SU-DHL-6 (cell line): ENCODE data around the gene CDK14.

Experiments used
- H2AFZ ChIP-seq: fragments of 200-600 bp; sonication (generic); 2 replicates; pipeline ENCODE4 v1.6.1; 2014; ENCODE audit warnings: low read depth, mild to moderate bottlenecking, moderate library complexity, mixed read lengths, antibody characterized with exemption, low read length; ENCODE audit not compliant: severe bottlenecking
- H3F3A ChIP-seq: fragments of 200-600 bp; shearing (Covaris generic); 2 replicates; pipeline ENCODE4 v1.6.0; 2016; ENCODE audit warnings: antibody characterized with exemption, mild to moderate bottlenecking; ENCODE audit not compliant: insufficient read depth
- H3K27ac ChIP-seq: fragments of 200-600 bp; sonication (generic); 2 replicates; pipeline ENCODE4 v1.5.1; 2016; ENCODE audit warnings: low read depth, mild to moderate bottlenecking, low read length, moderate library complexity, mixed read lengths
- H3K27me3 ChIP-seq: fragments of 200-600 bp; sonication (generic), shearing (Covaris generic); 2 replicates; pipeline ENCODE4 v1.6.0; 2014; ENCODE audit warnings: mild to moderate bottlenecking, low read length
- H3K36me3 ChIP-seq: fragments of 200-600 bp; sonication (generic); 2 replicates; pipeline ENCODE4 v1.6.1; 2014; ENCODE audit warnings: mild to moderate bottlenecking, low read length, mixed read lengths
- H3K4me2 ChIP-seq: fragments of 300-600, 200-600 bp; shearing (Covaris generic), sonication (generic); 2 replicates; pipeline ENCODE4 v1.6.0; 2014; ENCODE audit warnings: low read length, low read depth, mild to moderate bottlenecking; ENCODE audit not compliant: poor library complexity, severe bottlenecking
- H3K4me3 ChIP-seq: fragments of 200-600 bp; sonication (generic); 2 replicates; pipeline ENCODE4 v1.5.1; 2014; ENCODE audit warnings: antibody characterized with exemption, low read length, mild to moderate bottlenecking, mixed read lengths; ENCODE audit not compliant: insufficient read depth, poor library complexity, severe bottlenecking
- H3K79me2 ChIP-seq: fragments of 200-600 bp; sonication (generic); 2 replicates; pipeline ENCODE4 v1.6.1; 2014; ENCODE audit warnings: mild to moderate bottlenecking, low read length, moderate library complexity; ENCODE audit not compliant: insufficient read depth
- H3K9ac ChIP-seq: fragments of 200-600 bp; sonication (generic); 2 replicates; pipeline ENCODE4 v1.7.0; 2014; ENCODE audit warnings: mild to moderate bottlenecking, low read length
- H3K9me2 ChIP-seq: fragments of 200-600 bp; sonication (generic); replicated peaks from 2 replicates; pipeline ENCODE4 v1.6.1; 2014; ENCODE audit warnings: low read length; ENCODE audit not compliant: insufficient read depth
- H3K9me3 ChIP-seq: fragments of 200-600 bp; sonication (generic); 2 replicates; pipeline ENCODE4 v1.6.1; 2014; ENCODE audit warnings: low read length, mixed read lengths; ENCODE audit not compliant: insufficient read depth
- H4K20me1 ChIP-seq: fragments of 200-600 bp; sonication (generic); 2 replicates; pipeline ENCODE4 v1.6.1; 2014; ENCODE audit warnings: low read depth, mild to moderate bottlenecking, antibody characterized with exemption, low read length, moderate library complexity, mixed read lengths
- EZH2phosphoT487 ChIP-seq: fragments of 200-600 bp; sonication (generic), shearing (Covaris generic); conservative IDR thresholded peaks from 2 replicates; pipeline ENCODE4 v1.6.1; 2018; ENCODE audit warnings: mild to moderate bottlenecking, antibody characterized with exemption, low read length, moderate library complexity, mixed read lengths
- TF ChIP-seq, protein P1 (sequence below): fragments of 200-600 bp; sonication (generic); IDR thresholded peaks from one replicate; pipeline ENCODE4 v1.5.1; 2017; ENCODE audit warnings: antibody characterized with exemption, mild to moderate bottlenecking, low read length, moderate library complexity; ENCODE audit not compliant: insufficient read depth, poor library complexity, severe bottlenecking

CDK14 gene

DNA sequence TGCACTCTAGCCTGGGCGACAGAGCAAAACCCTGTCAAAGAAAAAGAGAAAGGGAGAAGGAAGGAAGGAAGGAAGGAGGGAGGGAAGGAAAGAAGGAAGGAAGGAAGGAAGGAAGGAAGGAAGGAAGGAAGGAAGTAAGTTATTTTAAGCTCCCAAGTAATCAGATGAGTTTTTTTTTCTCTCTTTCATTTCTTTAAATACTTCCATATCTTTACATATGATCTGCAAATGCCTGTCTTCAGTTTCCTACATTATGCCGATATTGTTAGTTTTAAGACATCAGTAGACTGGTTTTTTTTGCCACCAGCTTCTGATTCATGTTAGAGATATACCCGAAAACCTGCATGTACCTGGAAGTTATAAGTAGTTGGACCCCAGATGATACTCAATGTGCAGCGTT, 495.5 kb downstream of the CDK14 start:
- no peak overlapping the region for H3K27ac ChIP-seq
- peaks cover 9% of the 10 kb centered on the region for H3F3A ChIP-seq
- H2AFZ ChIP-seq = no peak overlapping the region
- H3K9me2 ChIP-seq = no peaks in the 10 kb centered on the region
- H3K79me2 ChIP-seq = no peaks in the 10 kb centered on the region
- H3K36me3 ChIP-seq = peaks cover 4% of the 10 kb centered on the region; the same call in 1 of the 2 replicates
- H3K27me3 ChIP-seq = no peaks in the 10 kb centered on the region
- TF ChIP-seq, protein P1, sequence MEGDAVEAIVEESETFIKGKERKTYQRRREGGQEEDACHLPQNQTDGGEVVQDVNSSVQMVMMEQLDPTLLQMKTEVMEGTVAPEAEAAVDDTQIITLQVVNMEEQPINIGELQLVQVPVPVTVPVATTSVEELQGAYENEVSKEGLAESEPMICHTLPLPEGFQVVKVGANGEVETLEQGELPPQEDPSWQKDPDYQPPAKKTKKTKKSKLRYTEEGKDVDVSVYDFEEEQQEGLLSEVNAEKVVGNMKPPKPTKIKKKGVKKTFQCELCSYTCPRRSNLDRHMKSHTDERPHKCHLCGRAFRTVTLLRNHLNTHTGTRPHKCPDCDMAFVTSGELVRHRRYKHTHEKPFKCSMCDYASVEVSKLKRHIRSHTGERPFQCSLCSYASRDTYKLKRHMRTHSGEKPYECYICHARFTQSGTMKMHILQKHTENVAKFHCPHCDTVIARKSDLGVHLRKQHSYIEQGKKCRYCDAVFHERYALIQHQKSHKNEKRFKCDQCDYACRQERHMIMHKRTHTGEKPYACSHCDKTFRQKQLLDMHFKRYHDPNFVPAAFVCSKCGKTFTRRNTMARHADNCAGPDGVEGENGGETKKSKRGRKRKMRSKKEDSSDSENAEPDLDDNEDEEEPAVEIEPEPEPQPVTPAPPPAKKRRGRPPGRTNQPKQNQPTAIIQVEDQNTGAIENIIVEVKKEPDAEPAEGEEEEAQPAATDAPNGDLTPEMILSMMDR = no peak
- TF ChIP-seq EZH2phosphoT487 = no peak
- no peak overlapping the region for H3K4me2 ChIP-seq
- H3K4me3 ChIP-seq = no peak overlapping the region
- no peaks in the 10 kb centered on the region for H3K9me3 ChIP-seq
- peaks cover 6% of the 10 kb centered on the region; the same call in 1 of the 2 replicates for H4K20me1 ChIP-seq
- H3K9ac ChIP-seq = no peak overlapping the region

GRCh38 chr7:91093181-91093580, 497.1 kb downstream of the CDK14 start:
- H3K36me3 ChIP-seq = peaks cover 4% of the 10 kb centered on the region; the same call in 1 of the 2 replicates
- no peaks in the 10 kb centered on the region for H3K27me3 ChIP-seq
- peaks cover 6% of the 10 kb centered on the region; the same call in 1 of the 2 replicates for H4K20me1 ChIP-seq
- no peaks in the 10 kb centered on the region for H3K79me2 ChIP-seq
- H3K27ac ChIP-seq = no peak overlapping the region
- H3K4me3 ChIP-seq = no peak overlapping the region
- H2AFZ ChIP-seq = no peak overlapping the region
- H3K9me3 ChIP-seq = no peaks in the 10 kb centered on the region
- no peak overlapping the region for H3K4me2 ChIP-seq
- H3F3A ChIP-seq = peaks cover 9% of the 10 kb centered on the region
- no peak overlapping the region for H3K9ac ChIP-seq
- TF ChIP-seq EZH2phosphoT487 = no peak
- TF ChIP-seq, protein P1 = no peak
- no peaks in the 10 kb centered on the region for H3K9me2 ChIP-seq

DNA sequence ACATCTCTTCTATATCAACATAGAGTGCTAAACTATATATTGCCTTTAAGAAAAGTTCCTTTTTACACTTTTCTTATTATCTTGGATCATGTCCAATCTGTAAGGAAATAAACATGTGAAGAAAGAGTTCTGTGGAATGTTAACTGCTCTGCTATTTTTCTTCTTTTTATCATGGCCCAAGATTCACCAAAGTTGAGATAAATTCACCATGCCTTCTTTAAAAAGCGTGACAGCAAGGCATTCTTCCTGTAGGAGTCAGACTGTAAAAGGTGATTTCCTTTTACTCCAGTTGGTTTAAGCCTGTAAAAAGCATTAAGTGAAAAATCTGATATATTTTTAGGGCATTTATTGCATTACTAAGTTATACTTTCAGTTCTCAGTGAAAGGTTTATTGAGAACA, 502.4 kb downstream of the CDK14 start:
- no peaks in the 10 kb centered on the region for H3K79me2 ChIP-seq
- H3K9ac ChIP-seq = no peak overlapping the region
- H3K9me3 ChIP-seq = no peaks in the 10 kb centered on the region
- TF ChIP-seq, protein P1 = no peak
- no peak for TF ChIP-seq EZH2phosphoT487
- H4K20me1 ChIP-seq = no peaks in the 10 kb centered on the region
- no peak overlapping the region for H2AFZ ChIP-seq
- H3K4me3 ChIP-seq = no peak overlapping the region
- no peaks in the 10 kb centered on the region for H3K27me3 ChIP-seq
- H3K36me3 ChIP-seq = 0 out of 2 replicates have a peak, but pooled peaks cover 3% of the 10 kb centered on the region
- H3K4me2 ChIP-seq = no peak overlapping the region
- H3F3A ChIP-seq = no peaks in the 10 kb centered on the region; the same call in 1 of the 2 replicates
- H3K9me2 ChIP-seq = no peaks in the 10 kb centered on the region
- H3K27ac ChIP-seq = no peak overlapping the region

DNA sequence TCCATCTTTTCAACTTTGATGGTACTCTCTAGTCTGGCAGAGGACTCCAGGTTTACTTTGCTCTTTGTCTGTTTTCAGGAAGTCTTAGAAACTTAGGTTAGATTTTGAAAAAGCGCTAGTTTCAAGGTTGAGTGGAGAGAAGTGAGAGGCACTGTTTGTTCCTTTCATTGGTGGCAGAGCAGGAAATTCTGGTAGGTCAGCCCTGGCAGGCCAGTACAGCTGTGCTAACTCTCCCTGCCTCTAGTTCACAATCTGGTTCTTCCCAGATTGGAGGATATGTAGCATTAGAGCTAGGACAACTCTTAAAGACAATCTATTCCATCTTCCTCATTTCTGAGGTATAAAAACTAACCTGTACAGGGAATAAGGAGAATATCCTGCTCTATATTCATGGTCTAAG, 507.2 kb downstream of the CDK14 start:
- Histone ChIP-seq H3K9me2 (no peaks in the 10 kb centered on the region), H3K79me2 (no peaks in the 10 kb centered on the region), H4K20me1 (no peaks in the 10 kb centered on the region), H2AFZ (no peak overlapping the region), H3K4me3 (no peak overlapping the region), H3K9ac (no peak overlapping the region), H3K4me2 (no peak overlapping the region), H3K27me3 (no peaks in the 10 kb centered on the region), H3K36me3 (0 out of 2 replicates have a peak, but pooled peaks cover 3% of the 10 kb centered on the region), H3K27ac (no peak overlapping the region), H3K9me3 (no peaks in the 10 kb centered on the region), H3F3A (no peaks in the 10 kb centered on the region; the same call in 1 of the 2 replicates)
- no peak for TF ChIP-seq EZH2phosphoT487
- TF ChIP-seq, protein P1 = no peak
